Fibroblast of the conjunctiva (primary cell): ENCODE measurements around the gene BCL11B.

Experiments used
- DNase-seq: peaks from one replicate; pipeline ENCODE4 v3.0.0-alpha.2; 2010; ENCODE audit warnings: low read depth

Gene BCL11B

DNA sequence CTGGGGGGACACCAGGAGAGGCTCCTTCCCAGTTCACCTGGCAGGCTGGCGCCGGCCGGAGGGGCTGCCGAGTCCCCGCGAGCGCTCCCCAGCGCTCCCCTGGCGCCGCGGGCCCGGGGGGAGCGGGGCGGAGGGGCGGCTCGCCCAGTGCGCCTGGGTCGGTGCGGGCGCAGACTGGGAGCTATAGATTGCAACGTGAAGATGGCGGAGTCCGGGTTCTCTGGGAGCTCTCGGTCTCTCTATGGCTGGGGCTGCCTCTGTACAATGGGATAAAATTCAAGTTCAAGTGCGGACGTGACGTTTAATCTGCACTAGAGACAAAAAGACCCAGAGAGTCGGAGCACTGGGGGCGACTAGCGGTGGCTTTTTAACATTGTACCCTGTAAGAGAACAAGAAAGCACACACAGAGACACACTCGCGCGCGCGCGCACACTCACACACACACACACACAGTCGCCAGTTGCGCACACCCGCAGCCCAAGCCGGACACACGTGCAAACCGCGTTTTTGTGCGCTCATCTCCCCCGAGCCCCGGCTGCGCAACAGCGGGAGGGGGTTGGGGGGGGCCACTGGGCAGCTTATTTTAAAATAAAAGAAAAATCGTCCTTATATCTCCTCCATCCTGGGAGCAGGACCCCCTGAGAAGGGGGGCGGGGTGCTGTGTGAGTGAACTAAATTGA is at the start of gene BCL11B:
Gene BCL11B, minus strand, starts transcription at position 247 of the 681 bp plus-strand sequence. CDS start 979 bp downstream, outside the sequence.
- peak; percentile 63 for DNase-seq

DNA sequence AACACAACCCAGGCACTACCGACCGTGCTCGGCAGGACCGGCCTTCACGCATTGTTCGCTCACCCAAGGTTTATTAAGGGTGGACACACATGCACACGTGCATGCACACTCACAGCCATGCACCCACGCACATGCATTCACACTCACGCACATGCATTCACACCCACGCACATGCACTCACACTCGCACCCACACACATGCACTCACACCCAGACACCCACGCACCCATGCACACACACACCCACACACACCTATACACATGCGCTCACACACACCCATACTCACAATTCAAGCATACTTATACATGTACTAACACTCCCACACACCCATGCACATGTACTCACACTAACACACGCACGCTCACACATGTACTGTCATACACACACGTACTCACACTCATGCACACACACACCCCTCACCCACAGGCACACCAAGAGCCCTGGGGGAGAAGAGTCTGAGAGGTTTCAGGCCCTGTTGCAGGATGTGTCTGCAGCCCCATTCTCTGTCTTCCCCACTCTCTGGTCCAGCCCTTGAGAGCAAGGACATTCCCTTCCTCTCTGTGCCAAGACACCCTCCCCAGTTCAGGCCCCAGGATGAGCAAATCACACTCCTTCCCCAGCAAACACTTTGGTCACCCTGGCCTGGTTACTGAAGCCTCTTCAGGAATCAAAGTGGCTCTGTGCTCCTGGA is 49.4 kb upstream of the BCL11B start:
- no peak for DNase-seq

DNA sequence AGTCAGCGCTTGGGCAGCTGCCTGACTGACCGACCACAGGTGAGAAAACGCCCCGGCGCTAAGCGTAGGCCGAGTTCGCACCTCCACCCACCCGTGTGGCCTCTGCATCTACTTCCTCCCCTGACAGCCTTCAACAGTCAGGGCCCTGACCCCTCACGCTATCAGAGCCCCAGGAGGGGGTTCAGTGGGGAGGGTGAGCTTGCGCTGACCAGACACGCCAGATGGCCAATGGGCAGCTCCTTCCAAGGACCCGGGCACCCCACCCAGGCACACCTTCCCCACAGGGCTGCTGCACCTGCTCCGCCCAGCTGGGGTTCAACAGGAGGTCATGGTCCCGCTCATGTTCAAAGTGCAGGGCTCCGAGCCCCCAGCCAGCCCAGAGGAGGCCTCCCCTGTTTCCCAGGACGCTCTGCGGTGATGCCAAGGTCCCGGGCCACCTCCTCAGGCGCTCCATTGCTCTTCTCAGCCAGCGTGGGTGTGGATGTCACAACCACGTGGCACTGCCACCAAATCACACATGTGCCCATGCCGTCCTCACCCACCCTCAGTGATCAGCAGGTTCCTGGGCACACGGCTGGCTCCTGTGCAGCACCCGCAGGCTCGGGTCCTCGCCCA is 48.7 kb upstream of the BCL11B start:
- no peak for DNase-seq

DNA sequence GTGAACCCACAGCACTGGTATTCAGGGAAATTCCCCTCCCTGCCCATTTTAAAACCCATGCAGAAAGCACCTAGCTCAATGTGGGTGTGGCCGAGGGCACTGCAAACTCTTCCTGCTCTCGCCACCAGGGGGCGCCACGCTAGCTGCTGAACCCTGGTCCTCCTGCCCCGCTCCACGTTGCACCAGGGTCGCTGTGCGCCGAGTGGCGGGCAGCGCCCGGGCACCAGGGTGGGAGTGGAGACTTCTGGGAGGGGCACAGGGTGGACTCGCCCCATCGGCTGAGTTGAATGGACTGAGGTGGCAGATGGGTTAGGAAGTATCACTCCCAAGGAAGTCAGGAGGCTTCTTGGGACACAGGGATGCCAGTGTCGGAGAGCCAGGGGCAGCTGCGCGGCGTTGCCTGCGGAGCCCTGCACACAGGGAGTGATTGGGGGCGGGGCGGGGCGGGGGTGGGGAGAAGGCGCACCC is 48.1 kb upstream of the BCL11B start:
- no peak for DNase-seq

DNA sequence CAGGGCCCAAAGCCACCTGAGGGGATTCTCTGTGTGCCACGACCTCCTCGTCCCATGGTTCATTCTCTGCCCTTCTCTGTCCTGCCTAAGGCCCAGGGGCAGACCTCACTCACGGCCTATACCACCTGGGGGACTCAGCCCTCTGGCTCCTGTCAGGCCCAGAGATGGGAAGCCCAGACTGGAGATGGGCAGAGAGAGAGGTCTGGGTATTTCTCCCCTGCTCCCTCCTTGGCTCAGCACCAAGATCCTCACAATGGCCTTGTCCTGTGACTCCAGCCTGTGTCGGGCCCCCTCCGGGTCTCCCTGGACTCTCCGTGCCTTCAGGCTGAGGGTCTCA is 46.9 kb upstream of the BCL11B start:
- DNase-seq, result no peak

DNA sequence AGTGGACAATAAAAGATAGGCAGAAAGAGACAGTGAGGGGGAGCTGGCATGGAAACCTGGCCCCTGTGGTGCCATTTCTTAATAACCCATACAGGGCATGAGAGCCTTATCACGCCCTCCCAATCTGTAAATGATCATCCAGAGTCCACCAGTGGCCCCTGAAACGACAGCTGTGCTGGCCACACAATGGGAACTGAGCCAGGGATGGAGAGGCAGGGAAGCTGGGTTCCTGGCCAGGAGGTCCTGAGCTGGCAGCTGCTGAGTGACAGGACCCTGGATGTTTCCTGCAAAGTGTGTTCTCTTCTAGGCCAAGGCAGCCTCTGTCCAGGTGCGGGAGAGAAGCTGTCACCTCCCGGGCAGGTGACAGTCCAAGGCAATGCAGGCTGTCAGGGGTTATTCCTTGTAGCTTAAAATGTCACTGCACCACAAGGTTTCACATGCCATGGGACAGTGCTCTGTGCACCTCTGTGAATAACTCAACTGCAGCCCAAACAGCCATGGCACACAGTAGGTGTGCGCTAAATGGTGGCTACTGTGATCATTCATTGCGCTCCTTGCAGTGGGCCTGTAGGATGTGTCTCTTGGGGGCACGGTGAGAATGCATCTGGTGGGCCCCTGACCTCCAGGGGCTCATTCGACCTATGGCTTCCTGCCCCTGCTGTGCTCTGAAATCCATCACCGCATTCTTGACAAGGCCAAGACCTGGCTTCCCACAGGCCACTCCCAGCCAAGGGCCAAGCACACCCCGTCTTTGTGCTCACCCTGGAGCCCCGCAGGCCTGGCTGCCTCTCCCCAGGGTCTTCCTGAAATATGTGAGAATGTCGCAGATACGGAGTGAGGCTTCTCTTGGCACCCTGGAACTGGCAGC is 46.3 kb upstream of the BCL11B start:
- no peak for DNase-seq

DNA sequence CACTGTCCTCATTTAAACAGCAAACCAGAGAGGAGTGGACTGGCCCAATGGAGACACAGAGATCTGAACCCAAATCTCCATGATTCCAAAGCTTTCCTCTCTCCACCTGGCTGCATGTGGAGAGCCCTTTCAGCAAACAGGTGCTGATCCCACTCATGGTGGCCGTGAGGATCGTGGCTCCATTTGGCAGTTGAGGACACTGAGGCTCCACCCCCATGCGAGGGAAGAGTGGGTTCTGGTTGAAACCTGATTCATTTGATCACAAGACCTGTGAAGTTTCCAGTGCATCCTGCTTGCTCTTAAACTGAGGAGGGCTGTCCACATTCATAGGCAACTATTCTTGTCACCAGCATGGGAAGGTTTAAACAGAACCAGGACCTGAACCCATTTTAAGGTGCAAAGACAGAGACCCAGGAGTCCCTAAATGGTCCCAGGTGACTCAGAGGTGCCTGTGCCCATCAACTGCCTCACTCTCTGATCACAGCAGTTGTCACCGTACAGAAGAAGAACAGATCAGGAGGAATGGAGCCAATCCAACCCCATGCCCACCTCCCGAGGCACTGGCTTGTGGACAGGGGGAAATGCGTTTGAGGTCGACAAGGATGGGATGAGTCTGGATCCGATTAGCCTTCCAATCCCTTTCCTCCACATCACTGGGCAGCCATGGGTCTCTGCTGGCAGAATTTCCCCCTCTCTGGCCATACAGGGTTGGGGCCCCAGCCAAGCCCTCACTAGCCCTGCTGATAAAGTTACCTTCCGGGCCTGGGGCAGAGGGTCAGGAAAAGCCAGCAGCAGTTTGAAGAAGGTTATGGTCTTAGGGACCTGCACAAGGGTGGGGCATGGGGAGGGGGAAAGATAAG is 45.5 kb upstream of the BCL11B start:
- DNase-seq, result no peak

DNA sequence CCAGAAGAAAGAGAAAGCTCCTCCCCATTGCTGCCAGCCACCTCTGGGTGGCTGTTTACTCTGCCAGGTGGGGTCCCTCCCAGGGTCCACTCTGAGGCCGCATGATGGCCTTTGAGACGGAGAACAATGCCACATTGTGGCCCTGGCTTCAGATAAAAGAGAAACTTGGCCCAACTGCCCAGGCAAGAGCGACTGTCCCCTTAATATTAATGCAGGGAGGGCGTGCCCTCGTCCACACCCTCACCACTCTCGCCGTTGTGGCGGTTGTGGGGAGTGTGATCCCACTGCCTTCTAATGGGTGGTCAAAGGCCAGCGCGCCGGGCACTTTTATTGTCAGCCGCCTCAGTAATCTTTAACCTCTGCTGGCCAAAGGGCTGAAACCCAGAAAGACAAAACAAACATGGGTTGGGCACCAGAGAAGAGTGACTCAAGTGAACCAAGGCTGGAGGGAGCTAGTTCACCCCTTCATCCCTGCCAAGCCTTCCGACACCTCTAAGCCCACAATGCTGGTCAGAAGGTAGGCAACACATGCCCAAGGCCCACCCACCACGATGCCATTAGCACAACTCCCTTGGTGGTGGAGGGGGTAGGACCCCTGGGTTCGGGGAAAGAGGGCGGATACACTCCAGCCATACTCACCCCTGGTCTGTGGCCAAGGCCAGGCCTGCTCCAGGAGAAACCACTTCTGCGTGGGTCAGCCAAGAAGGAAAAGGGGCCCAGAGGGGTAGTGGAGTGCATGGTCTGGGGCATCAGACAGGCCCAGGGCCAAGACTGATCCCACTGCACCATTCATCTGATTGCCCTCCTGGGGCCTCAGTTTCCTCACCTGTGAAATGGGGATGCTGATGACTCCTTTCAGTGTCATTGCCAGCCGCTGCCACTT is 44.5 kb upstream of the BCL11B start:
- DNase-seq, result no peak

DNA sequence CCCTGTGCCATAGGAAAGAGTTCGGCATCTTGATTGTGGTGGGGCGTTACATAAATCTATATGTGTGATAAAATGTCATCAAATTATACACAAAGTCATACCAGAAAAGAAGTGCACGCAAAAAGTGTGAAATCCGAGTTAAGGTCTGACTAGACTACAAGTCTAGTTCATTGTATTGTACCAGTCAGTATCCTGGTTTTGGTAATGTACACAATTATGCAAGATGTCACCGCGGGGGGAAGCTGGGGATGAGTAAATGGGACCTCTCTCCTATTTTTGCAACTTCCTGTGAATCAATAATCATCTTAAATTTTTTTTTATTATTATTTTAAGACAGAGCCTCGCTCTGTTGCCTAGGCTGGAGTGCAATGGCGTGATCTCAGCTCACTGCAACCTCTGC is 43.2 kb upstream of the BCL11B start:
- DNase-seq, result no peak

DNA sequence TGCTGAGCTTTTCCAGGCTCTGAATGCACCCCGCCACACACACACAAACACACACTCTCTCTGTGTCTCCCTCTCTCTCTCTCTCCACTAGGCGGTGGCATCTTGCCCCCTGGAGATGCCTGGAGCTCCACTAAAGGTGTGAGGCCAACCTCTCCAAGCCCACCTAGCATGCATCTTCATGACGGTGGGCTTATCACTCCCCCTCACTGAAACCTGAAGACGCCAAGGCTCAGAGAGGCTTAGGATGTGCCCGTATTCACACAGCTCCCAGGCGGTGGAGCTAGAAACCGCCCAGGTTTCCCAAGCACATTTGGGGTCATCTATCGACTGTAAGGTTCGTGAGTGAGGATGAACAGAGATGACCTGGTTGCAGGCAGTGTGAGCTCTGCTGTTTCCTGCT is 42.6 kb upstream of the BCL11B start:
- DNase-seq, result no peak

DNA sequence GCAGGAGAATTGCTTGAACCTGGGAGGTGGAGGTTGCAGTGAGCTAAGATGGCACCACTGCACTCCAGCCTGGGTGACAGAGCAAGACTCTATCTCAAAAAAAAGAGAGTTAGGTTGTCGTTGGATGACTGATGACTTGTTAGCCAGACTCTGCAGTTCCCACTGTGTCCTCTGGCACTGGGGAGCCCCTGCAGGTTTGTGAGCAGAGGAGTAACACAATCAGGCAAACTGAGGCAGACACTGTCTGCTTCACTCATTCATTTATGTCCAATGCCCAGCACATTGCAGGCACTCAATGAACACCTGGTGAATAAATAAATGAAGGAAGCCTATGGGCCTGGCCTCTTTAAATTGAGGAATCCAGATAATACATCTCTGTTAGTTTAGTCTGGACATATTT is 41.2 kb upstream of the BCL11B start:
- DNase-seq, result no peak

DNA sequence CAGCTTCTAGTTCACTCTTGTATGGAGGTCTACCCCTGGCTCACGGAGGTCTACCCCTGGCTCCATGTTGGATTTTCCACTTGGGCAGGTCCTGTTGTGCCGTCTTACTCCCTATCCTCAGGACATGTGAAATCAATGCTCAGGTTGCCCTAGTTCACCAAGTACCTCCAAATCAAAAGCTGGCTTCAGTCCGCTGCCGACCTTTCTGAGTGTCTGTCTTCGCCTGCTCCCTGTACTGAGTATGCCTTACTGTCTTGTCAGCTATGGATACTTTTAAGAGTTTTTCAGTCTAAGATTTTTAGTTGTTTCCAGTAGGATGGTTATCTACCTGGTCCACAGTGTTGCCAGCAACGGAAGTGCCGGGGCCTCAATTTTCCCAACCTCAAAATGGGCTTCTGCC is 40.1 kb upstream of the BCL11B start:
- DNase-seq, result no peak

DNA sequence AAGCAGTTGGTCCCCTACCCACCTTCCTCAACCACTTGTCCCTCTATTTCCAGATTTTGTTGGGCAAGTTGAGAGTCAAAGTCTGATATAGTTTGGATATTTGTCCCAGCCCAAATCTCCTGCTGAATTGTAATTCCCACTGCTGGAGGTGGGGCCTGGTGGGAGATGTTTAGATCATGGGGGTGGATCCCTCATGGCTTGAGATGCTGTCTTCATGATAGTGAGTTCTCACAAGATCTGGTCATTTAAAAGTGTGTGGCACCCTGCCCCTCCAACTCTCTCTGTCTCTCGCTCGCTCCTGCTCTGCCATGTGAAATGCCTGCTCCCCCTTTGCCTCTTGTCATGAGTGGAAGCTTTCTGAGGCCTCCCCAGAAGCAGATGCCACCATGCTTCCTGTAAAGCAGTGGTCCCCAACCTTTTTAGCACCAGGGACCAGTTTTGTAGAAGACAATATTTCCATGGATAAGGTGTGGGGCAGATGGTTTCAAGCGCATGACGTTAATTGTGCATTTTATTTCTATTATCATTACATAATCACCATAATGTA is 37.3 kb upstream of the BCL11B start:
- no peak for DNase-seq

DNA sequence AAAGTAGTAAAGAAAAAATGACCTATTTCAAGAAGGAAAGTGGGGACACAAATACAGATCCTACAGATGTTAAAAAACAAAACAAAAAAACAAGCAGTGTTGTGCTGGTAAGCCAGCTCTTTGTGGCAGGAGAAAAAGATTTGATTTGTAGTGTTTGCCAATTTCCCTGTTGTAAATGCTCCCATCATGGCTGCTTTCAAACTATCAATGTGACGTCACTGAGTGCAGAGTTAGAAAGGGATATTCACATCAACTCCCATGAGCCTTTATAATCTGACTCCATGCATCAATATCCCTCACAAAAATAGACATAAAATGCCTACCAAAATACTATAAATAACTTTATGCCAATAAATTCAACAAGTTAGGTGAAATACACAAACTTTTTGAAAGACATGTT is 32.2 kb upstream of the BCL11B start:
- no peak for DNase-seq

DNA sequence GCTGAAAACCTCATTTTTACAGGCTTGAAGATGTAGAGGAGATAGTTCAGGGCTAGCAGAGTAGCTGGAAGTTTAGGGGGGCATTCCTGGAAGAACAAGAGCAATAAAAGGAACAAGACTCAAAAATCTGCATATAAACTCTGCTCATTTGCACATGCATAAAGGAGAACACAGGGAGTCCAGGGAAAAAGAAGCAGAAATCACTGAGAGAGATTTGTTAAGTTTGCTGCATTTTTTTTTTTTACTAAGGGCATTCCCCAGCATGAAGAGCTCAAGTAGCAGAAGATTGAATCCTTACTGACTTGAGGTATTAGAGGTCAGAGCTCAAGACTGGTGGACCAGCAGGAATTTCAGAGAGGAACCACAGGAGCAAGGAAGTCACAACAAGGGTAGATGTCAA is 28.2 kb upstream of the BCL11B start:
- no peak for DNase-seq

DNA sequence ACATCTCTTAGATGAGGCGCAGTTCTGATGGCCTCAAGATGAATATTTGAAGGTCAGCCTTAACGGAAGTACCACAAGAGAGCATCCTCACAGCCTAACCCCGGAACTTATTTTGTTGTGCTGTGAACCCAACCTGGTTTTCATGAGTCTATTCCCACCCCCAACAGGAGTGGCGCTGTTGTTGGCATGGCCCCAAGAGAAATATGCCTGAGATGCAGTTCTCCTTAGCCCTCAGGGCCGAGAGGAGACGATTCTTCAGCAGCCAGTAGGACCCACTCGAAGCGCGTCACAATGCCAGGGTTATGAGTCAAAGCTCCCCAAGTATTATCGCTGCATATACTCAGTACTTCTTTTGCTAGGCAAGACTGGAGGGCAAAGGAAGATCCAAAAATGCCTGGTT is 24.5 kb upstream of the BCL11B start:
- DNase-seq, result no peak

DNA sequence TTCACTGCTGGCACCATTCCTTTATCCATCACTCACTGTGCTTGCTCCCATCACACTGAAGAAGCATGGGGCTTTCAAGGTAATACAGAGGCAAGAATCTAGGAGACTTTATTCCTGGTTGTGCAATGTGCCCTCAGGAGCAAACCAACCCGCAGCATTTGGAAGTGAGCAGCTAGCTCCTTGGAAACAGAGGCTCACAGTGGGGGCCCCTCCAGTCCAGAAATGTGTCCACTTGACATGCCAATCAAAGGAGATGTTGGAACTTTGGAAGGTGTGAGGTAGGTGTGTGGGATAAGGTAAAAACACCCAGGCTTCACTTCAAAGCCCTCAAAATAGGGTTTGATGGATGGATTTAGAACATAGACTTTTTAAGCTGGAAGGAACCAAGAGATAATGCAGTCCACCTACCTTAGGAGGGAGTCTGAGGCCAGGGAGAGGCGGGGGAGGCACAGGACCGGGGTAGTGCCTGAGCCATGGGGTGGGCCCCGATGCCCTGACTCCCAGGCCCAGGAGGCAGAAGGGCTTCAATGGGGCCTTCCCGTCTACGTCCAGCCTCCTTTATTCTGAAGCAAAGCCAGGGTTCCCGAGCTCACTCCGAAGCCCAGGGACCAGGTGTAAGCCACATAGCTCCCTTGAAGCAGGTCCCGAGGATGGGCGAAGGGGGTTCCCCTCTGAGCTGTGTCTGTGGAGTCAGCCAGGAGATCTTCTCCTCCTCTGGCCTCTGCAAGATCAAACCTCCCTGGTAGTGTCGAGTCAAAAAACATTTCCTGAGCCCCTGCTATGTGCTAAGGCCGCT is 17.6 kb upstream of the BCL11B start:
- DNase-seq, result no peak

DNA sequence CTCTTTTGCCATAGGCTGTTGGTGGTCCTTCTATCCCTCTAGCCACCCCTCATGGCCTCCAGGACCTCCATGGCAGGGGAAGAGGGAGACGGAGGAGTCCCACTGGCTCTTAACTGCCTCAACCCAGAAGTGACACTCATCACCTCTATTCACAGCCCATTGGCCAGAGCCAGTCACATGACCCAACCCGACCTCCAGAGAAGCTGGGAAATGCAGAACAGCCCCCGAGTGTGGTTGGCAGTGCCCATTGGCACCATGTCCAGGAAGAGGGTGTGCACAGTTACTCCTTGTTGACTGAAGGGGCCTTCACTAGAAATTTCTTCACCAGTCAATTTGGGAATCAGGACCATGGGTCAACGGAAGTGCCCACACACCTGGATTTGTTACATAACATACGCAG is 17.0 kb upstream of the BCL11B start:
- DNase-seq, result no peak

DNA sequence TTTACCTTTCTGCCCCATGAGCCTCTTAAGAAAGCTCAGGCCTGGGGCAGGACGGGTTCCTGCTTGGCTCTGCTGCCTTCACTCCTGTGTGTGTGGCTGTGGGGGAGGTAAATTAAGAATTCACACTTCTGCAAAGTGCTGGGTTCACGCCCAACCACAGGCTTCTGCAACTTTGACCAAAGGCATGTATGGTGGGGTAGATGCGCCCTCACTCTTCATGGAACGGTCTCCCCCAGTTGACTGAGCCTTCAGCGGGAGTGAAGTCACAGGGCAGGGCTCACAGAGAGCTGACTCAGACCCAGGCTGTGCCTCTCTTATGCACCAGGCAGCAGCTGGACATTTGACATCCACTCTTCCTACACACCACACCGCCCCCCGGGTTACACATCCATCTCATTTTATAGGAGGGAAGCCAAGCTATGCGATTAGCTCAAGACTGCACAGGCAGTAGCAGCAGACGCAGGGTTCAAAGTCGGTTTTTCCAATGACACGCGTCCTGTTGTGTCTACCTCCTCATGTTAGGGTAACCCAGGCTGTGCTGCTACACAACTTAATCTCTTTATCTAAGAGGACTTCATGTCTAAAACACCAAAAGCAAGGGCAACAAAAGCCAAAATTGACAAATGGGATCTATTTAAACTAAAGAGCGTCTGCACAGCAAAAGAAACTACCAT is 15.4 kb upstream of the BCL11B start:
- no peak for DNase-seq
